ENCODE data around the gene DENND6B.

GRCh38 chr22:50320116-50320515 lies 6.7 kb downstream of the DENND6B start:
- TF ChIP-seq CTCF (IDR thresholded peaks at IDR 0.05; ENCODE audit: low read depth, low read length): no peak
- TF ChIP-seq EZH2phosphoT487 (IDR thresholded peaks at IDR 0.05; ENCODE audit: low read depth): no peak
